ENCODE data around the gene KCNIP1.

DNA sequence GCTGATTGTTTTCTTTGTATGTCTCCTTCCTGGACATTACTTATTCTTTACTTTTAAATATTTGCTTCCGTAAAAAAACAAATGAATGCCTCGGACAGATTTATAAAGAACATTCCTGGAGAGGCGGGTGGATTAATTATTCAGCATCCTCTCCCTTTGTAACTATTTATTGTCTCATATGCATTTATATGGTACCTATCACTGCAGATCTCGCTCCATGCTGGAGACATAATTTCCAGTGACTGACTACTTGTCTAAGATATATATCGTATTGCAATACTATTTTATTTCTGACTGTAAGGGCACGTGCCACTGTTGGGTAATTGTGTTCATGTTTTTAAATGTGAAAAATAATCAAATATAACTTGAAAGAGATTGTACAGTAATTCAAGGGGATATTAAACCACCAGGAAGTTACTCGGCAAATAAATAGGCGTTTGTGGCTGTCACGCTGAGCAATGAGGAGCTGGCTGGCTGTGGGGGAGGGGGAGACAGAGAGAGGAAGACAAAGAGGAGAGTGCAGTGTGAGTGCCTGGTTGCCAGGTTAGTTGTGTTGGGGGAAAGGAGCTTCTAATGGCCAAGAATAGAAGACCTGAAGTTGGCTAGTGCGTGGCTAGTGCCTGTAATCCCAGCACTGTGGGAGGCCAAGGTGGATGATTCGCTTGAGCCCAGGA, 147.9 kb downstream of the KCNIP1 start:
- TF ChIP-seq POLR2A (IDR thresholded peaks at IDR 0.05; ENCODE audit: low read length): no peak
- no peak for TF ChIP-seq GATA1 (IDR thresholded peaks at IDR 0.05; ENCODE audit: low read depth, low read length)

All from erythroblast (primary cell).